B cell (primary cell): Measurements from ENCODE around the gene LTBP2. TPM values are rescaled to one million over a fixed set of nuclear protein-coding genes. Genes with fewer than 3 reads are reported as not detected.

ENCODE experiments used
- ATAC-seq: fragments of 200-7000 bp; cut with Tn5 transposase; one replicate; pipeline ENCODE4 v1.10.0; 2021; ENCODE audit warnings: low read depth, mild to moderate bottlenecking, moderate number of reproducible peaks, moderate library complexity
- CTCF ChIA-PET: fragments of 350-600 bp; sonication (Branson Sonifier 250); formaldehyde crosslinking; loops from one replicate; lab custom pipeline; 2021; ENCODE audit warnings: antibody characterized with exemption, inconsistent platforms; lab: Charles Lee
- POLR2A ChIA-PET: fragments of 350-600 bp; sonication (Branson Sonifier 250); formaldehyde crosslinking; loops from one replicate; lab custom pipeline; 2021; ENCODE audit warnings: antibody characterized with exemption; lab: Charles Lee
- DNase-seq: peaks from one replicate; pipeline ENCODE4 v3.0.0; 2013
- H2AFZ ChIP-seq: 2 replicates; pipeline ENCODE4 v1.6.1; 2012; ENCODE audit warnings: mild to moderate bottlenecking, low read depth, low read length; ENCODE audit not compliant: insufficient read depth, poor library complexity, severe bottlenecking
- H3K27ac ChIP-seq, 2 donors: 1 replicate in 1 of 2; 2 replicates in 1 of 2; pipeline ENCODE4 v1.5.1; 2012 to 2013; ENCODE audit warnings: low read length in 2 of 2, mild to moderate bottlenecking in 2 of 2, moderate library complexity in 1 of 2
- H3K27me3 ChIP-seq, 4 experiments: fragments of 200-600 bp in 1 of 4; sonication (generic) in 1 of 4; replicated peaks in 1 of 4; 1 replicate in 2 of 4; 2 replicates in 2 of 4; pipeline versions ENCODE4 v1.6.1 to v1.7.0; 2013 to 2016; ENCODE audit warnings: low read length in 3 of 4, mild to moderate bottlenecking in 2 of 4, mixed read lengths in 1 of 4, moderate library complexity in 1 of 4; ENCODE audit not compliant: insufficient read depth in 4 of 4, control insufficient read depth in 3 of 4; ENCODE audit errors: control extremely low read depth in 1 of 4
- H3K36me3 ChIP-seq, 2 experiments: replicated peaks in 1 of 2; 1 replicate in 1 of 2; 2 replicates in 1 of 2; pipeline versions ENCODE4 v1.6.1 to v1.7.1; 2013; ENCODE audit warnings: low read length in 1 of 2; ENCODE audit not compliant: insufficient read depth in 2 of 2, control insufficient read depth in 1 of 2; ENCODE audit errors: control extremely low read depth in 1 of 2, extremely low read depth in 1 of 2
- H3K4me1 ChIP-seq, 2 donors: fragments of 200-600 bp in 1 of 2; sonication (generic) in 1 of 2; 1 replicate in 1 of 2; 2 replicates in 1 of 2; pipeline versions ENCODE4 v1.5.1 to v1.6.1; 2013 to 2017; ENCODE audit warnings: low read length in 2 of 2; ENCODE audit not compliant: control insufficient read depth in 2 of 2, insufficient read depth in 2 of 2
- H3K4me2 ChIP-seq: replicated peaks from 2 replicates; pipeline ENCODE3; 2012; ENCODE audit warnings: mild to moderate bottlenecking, low read depth, low read length; ENCODE audit not compliant: poor library complexity, severe bottlenecking
- H3K4me3 ChIP-seq, 5 experiments: fragments of 200-600 bp in 1 of 5; sonication (generic) in 1 of 5; 1 replicate in 3 of 5; 2 replicates in 2 of 5; pipeline versions ENCODE4 v1.5.1 to v1.7.0; 2011 to 2016; ENCODE audit warnings: low read length in 4 of 5, mild to moderate bottlenecking in 4 of 5, low read depth in 2 of 5, control low read depth in 1 of 5, moderate library complexity in 1 of 5; ENCODE audit not compliant: insufficient read depth in 1 of 5; ENCODE audit errors: control extremely low read depth in 1 of 5, extremely low read depth in 1 of 5
- H3K79me2 ChIP-seq: fragments of 200-600 bp; sonication (generic); one replicate; pipeline ENCODE4 v1.6.0; 2016; ENCODE audit warnings: low read length; ENCODE audit not compliant: control insufficient read depth, insufficient read depth
- H3K9ac ChIP-seq: fragments of 200-600 bp; sonication (generic); 2 replicates; pipeline ENCODE4 v1.6.1; 2017; ENCODE audit warnings: mild to moderate bottlenecking, low read length, moderate library complexity
- H3K9me3 ChIP-seq, 3 donors: one replicate each; pipeline versions ENCODE4 v1.6.1 to v1.7.1; 2013; ENCODE audit warnings: low read length in 2 of 3; ENCODE audit not compliant: control insufficient read depth in 2 of 3, insufficient read depth in 1 of 3; ENCODE audit errors: control extremely low read depth in 1 of 3
- H4K20me1 ChIP-seq: 2 replicates; pipeline ENCODE4 v1.6.0; 2012; ENCODE audit warnings: mild to moderate bottlenecking, low read length; ENCODE audit not compliant: insufficient read depth, control insufficient read depth, poor library complexity, severe bottlenecking
- H3K27ac Mint-ChIP-seq: one replicate; pipeline ENCODE4 v1.8.0; 2021; ENCODE audit warnings: mixed read lengths
- H3K27me3 Mint-ChIP-seq: one replicate; pipeline ENCODE4 v1.8.0; 2021; ENCODE audit warnings: mixed read lengths
- H3K4me1 Mint-ChIP-seq: one replicate; pipeline ENCODE4 v1.8.0; 2021; ENCODE audit warnings: mixed read lengths
- H3K4me3 Mint-ChIP-seq: one replicate; pipeline ENCODE4 v1.8.0; 2021; ENCODE audit warnings: mixed read lengths
- H3K9me3 Mint-ChIP-seq: one replicate; pipeline ENCODE4 v1.8.0; 2022; ENCODE audit warnings: mixed read lengths; ENCODE audit not compliant: insufficient read depth
- CTCF ChIP-seq: fragments of 200-600 bp; IDR thresholded peaks from one replicate; pipeline ENCODE4 v1.8.0; 2022; ENCODE audit warnings: antibody characterized with exemption, mild to moderate bottlenecking
- EZH2 ChIP-seq: IDR thresholded peaks from 2 replicates; pipeline ENCODE4 v1.6.1; 2012; ENCODE audit warnings: borderline replicate concordance, low read depth, mild to moderate bottlenecking, moderate library complexity, low read length; ENCODE audit not compliant: insufficient read depth, poor library complexity, severe bottlenecking
- WGBS: methylation state at CpG from one replicate; pipeline ENCODE4 v1.1.5; 2013; ENCODE audit warnings: missing lambda C conversion rate; ENCODE audit not compliant: insufficient coverage; 5-methylcytosine and 5-hydroxymethylcytosine counted together
- intact Hi-C: fragments of 100-400 bp; cut with micrococcal nuclease; formaldehyde crosslinking; loops from one replicate; pipeline ENCODE4 v1.10.0; 2022
- polyA plus RNA-seq: library from polyadenylated mRNA; depleted of rRNA; stranded (reverse); fragments of >200 nt; gene quantifications from 2 replicates; pipeline ENCODE4 v1.2.3, GENCODE V29; 2012
- total RNA-seq, 2 donors: library from RNA; stranded (reverse); fragments of 120-200 nt in 1 of 2; gene quantifications; 1 replicate in 1 of 2; 2 replicates in 1 of 2; pipeline versions ENCODE4 v1.2.3 to v1.2.4, GENCODE V29; 2013 to 2022

LTBP2 gene
- total and polyA plus RNA-seq, 2 donors (not counting 1 experiment from before 2014, with no cell fraction given): 0.12 to 0.22 TPM

GRCh38 chr14:74535756-74536325, 76.2 kb downstream of the LTBP2 start:
- Histone ChIP-seq H3K9ac (no peak overlapping the region), H3K9me3 (no peaks in the 10 kb centered on the region), H3K4me1 (no peaks in the 10 kb centered on the region), H3K27me3 (no peaks in the 10 kb centered on the region), H2AFZ (no peak overlapping the region), H3K27ac (no peak overlapping the region), H3K4me3 (no peak overlapping the region), H4K20me1 (no peaks in the 10 kb centered on the region), H3K4me2 (no peak overlapping the region), H3K36me3 (no peaks in the 10 kb centered on the region), H3K79me2 (no peaks in the 10 kb centered on the region)
- no peak for ATAC-seq
- CTCF ChIA-PET: no interaction called here
- POLR2A ChIA-PET: no interaction called here
- H3K9me3 Mint-ChIP-seq: no peaks in the 10 kb centered on the region
- DNase-seq: no peak
- no peak overlapping the region for H3K27ac Mint-ChIP-seq
- 92% methylated on average over 7 of the region's 10 CpGs for WGBS
- H3K27me3 Mint-ChIP-seq: no peaks in the 10 kb centered on the region
- no peak for TF ChIP-seq EZH2
- TF ChIP-seq CTCF: no peak
- intact Hi-C loops: no loop called here
- H3K4me3 Mint-ChIP-seq: no peak overlapping the region
- no peaks in the 10 kb centered on the region for H3K4me1 Mint-ChIP-seq

GRCh38 chr14:74533576-74533975, 78.5 kb downstream of the LTBP2 start:
- Histone ChIP-seq H3K27ac (no peak overlapping the region), H2AFZ (no peak overlapping the region), H3K9ac (no peak overlapping the region), H3K4me3 (no peak overlapping the region), H3K36me3 (no peaks in the 10 kb centered on the region), H3K4me1 (no peaks in the 10 kb centered on the region), H3K79me2 (no peaks in the 10 kb centered on the region), H3K4me2 (no peak overlapping the region), H3K27me3 (no peaks in the 10 kb centered on the region), H3K9me3 (no peaks in the 10 kb centered on the region), H4K20me1 (no peaks in the 10 kb centered on the region)
- CTCF ChIA-PET: no interaction called here
- no peaks in the 10 kb centered on the region for H3K4me1 Mint-ChIP-seq
- H3K9me3 Mint-ChIP-seq: no peaks in the 10 kb centered on the region
- H3K27me3 Mint-ChIP-seq: peaks cover 4% of the 10 kb centered on the region
- POLR2A ChIA-PET: no interaction called here
- no peak for TF ChIP-seq CTCF
- no peak for TF ChIP-seq EZH2
- no peak for DNase-seq
- H3K27ac Mint-ChIP-seq: no peak overlapping the region
- 43% methylated on average over 7 of the region's 7 CpGs for WGBS
- ATAC-seq: no peak
- intact Hi-C loops: no loop called here
- no peak overlapping the region for H3K4me3 Mint-ChIP-seq
